ENCODE measurements around the gene ZEB1.

Gene ZEB1

GRCh38 chr10:31318854-31319601, at the start of gene ZEB1:
Gene ZEB1 (plus strand): TSS chr10:31319216. CDS start chr10:31319235, 19 bp downstream.
- peak; percentile 83 for DNase-seq (ENCODE audit: low read depth)
- H3K9ac ChIP-seq (ENCODE audit: low read length) = peak within 1 kb of the TSS; percentile 93
- H3K4me3 ChIP-seq (ENCODE audit: low read length) = peak within 1 kb of the TSS; percentile 90
- peaks cover 39% of the 10 kb centered on the region for H3K4me1 ChIP-seq (ENCODE audit: control insufficient read depth, insufficient read depth, low read length)
- no peaks in the 10 kb centered on the region for H3K9me3 ChIP-seq (ENCODE audit: control insufficient read depth, low read length)
- no peaks in the 10 kb centered on the region for H3K36me3 ChIP-seq (ENCODE audit: control insufficient read depth, insufficient read depth, low read length, severe bottlenecking)
- H3K27me3 ChIP-seq (replicated peaks; ENCODE audit: control insufficient read depth, insufficient read depth, low read length) = no peaks in the 10 kb centered on the region

GRCh38 chr10:31270954-31271353, 48.1 kb upstream of the ZEB1 start:
- Histone ChIP-seq H3K27me3 (replicated peaks; ENCODE audit: control insufficient read depth, insufficient read depth, low read length) (no peaks in the 10 kb centered on the region), H3K9ac (ENCODE audit: low read length) (no peak overlapping the region), H3K4me3 (ENCODE audit: low read length) (no peak overlapping the region), H3K36me3 (ENCODE audit: control insufficient read depth, insufficient read depth, low read length, severe bottlenecking) (no peaks in the 10 kb centered on the region), H3K4me1 (ENCODE audit: control insufficient read depth, insufficient read depth, low read length) (peaks cover 32% of the 10 kb centered on the region), H3K9me3 (ENCODE audit: control insufficient read depth, low read length) (peaks cover 11% of the 10 kb centered on the region)
- no peak for DNase-seq (ENCODE audit: low read depth)

GRCh38 chr10:31272841-31273240, 46.2 kb upstream of the ZEB1 start:
- Histone ChIP-seq H3K9ac (ENCODE audit: low read length) (peak overlapping the region; percentile 73), H3K4me1 (ENCODE audit: control insufficient read depth, insufficient read depth, low read length) (peaks cover 32% of the 10 kb centered on the region), H3K36me3 (ENCODE audit: control insufficient read depth, insufficient read depth, low read length, severe bottlenecking) (no peaks in the 10 kb centered on the region), H3K9me3 (ENCODE audit: control insufficient read depth, low read length) (peaks cover 11% of the 10 kb centered on the region), H3K4me3 (ENCODE audit: low read length) (no peak overlapping the region), H3K27me3 (replicated peaks; ENCODE audit: control insufficient read depth, insufficient read depth, low read length) (no peaks in the 10 kb centered on the region)
- DNase-seq (ENCODE audit: low read depth) = peak; percentile 5

GRCh38 chr10:31273789-31274188, 45.2 kb upstream of the ZEB1 start:
- Histone ChIP-seq H3K9ac (ENCODE audit: low read length) (no peak overlapping the region), H3K4me1 (ENCODE audit: control insufficient read depth, insufficient read depth, low read length) (peaks cover 27% of the 10 kb centered on the region), H3K36me3 (ENCODE audit: control insufficient read depth, insufficient read depth, low read length, severe bottlenecking) (no peaks in the 10 kb centered on the region), H3K27me3 (replicated peaks; ENCODE audit: control insufficient read depth, insufficient read depth, low read length) (no peaks in the 10 kb centered on the region), H3K4me3 (ENCODE audit: low read length) (no peak overlapping the region), H3K9me3 (ENCODE audit: control insufficient read depth, low read length) (peaks cover 11% of the 10 kb centered on the region)
- no peak for DNase-seq (ENCODE audit: low read depth)

GRCh38 chr10:31274310-31274709, 44.7 kb upstream of the ZEB1 start:
- no peak overlapping the region for H3K9ac ChIP-seq (ENCODE audit: low read length)
- H3K9me3 ChIP-seq (ENCODE audit: control insufficient read depth, low read length) = peaks cover 11% of the 10 kb centered on the region
- H3K27me3 ChIP-seq (replicated peaks; ENCODE audit: control insufficient read depth, insufficient read depth, low read length) = no peaks in the 10 kb centered on the region
- H3K4me3 ChIP-seq (ENCODE audit: low read length) = no peak overlapping the region
- no peaks in the 10 kb centered on the region for H3K36me3 ChIP-seq (ENCODE audit: control insufficient read depth, insufficient read depth, low read length, severe bottlenecking)
- peaks cover 23% of the 10 kb centered on the region for H3K4me1 ChIP-seq (ENCODE audit: control insufficient read depth, insufficient read depth, low read length)
- DNase-seq (ENCODE audit: low read depth) = peak; percentile 59

GRCh38 chr10:31278279-31278941, 40.6 kb upstream of the ZEB1 start:
- no peaks in the 10 kb centered on the region for H3K27me3 ChIP-seq (replicated peaks; ENCODE audit: control insufficient read depth, insufficient read depth, low read length)
- peaks cover 10% of the 10 kb centered on the region for H3K9me3 ChIP-seq (ENCODE audit: control insufficient read depth, low read length)
- DNase-seq (ENCODE audit: low read depth) = no peak
- H3K36me3 ChIP-seq (ENCODE audit: control insufficient read depth, insufficient read depth, low read length, severe bottlenecking) = no peaks in the 10 kb centered on the region
- H3K9ac ChIP-seq (ENCODE audit: low read length) = no peak overlapping the region
- H3K4me3 ChIP-seq (ENCODE audit: low read length) = no peak overlapping the region
- peaks cover 11% of the 10 kb centered on the region for H3K4me1 ChIP-seq (ENCODE audit: control insufficient read depth, insufficient read depth, low read length)

- peaks cover 4% of the 10 kb centered on the region for H3K4me1 ChIP-seq (ENCODE audit: control insufficient read depth, insufficient read depth, low read length)
- no peak for DNase-seq (ENCODE audit: low read depth)
- no peak overlapping the region for H3K4me3 ChIP-seq (ENCODE audit: low read length)
- no peak overlapping the region for H3K9ac ChIP-seq (ENCODE audit: low read length)
- no peaks in the 10 kb centered on the region for H3K27me3 ChIP-seq (replicated peaks; ENCODE audit: control insufficient read depth, insufficient read depth, low read length)
- H3K9me3 ChIP-seq (ENCODE audit: control insufficient read depth, low read length) = peaks cover 7% of the 10 kb centered on the region
- no peaks in the 10 kb centered on the region for H3K36me3 ChIP-seq (ENCODE audit: control insufficient read depth, insufficient read depth, low read length, severe bottlenecking)
Observed at GRCh38 chr10:31280972-31281371, 38.0 kb upstream of the ZEB1 start.

GRCh38 chr10:31288001-31288400, 31.0 kb upstream of the ZEB1 start:
- no peak for DNase-seq (ENCODE audit: low read depth)
- H3K36me3 ChIP-seq (ENCODE audit: control insufficient read depth, insufficient read depth, low read length, severe bottlenecking) = no peaks in the 10 kb centered on the region

GRCh38 chr10:31288962-31289361, 30.1 kb upstream of the ZEB1 start:
- Histone ChIP-seq H3K36me3 (ENCODE audit: control insufficient read depth, insufficient read depth, low read length, severe bottlenecking) (no peaks in the 10 kb centered on the region), H3K9me3 (ENCODE audit: control insufficient read depth, low read length) (no peaks in the 10 kb centered on the region), H3K27me3 (replicated peaks; ENCODE audit: control insufficient read depth, insufficient read depth, low read length) (no peaks in the 10 kb centered on the region), H3K4me1 (ENCODE audit: control insufficient read depth, insufficient read depth, low read length) (peaks cover 14% of the 10 kb centered on the region), H3K9ac (ENCODE audit: low read length) (no peak overlapping the region), H3K4me3 (ENCODE audit: low read length) (no peak overlapping the region)
- DNase-seq (ENCODE audit: low read depth) = no peak

More at GRCh38 chr10:31288001-31288400, 31.0 kb upstream of the ZEB1 start:
- no peak overlapping the region for H3K4me3 ChIP-seq (ENCODE audit: low read length)
- no peaks in the 10 kb centered on the region for H3K27me3 ChIP-seq (replicated peaks; ENCODE audit: control insufficient read depth, insufficient read depth, low read length)
- no peaks in the 10 kb centered on the region for H3K9me3 ChIP-seq (ENCODE audit: control insufficient read depth, low read length)
- H3K9ac ChIP-seq (ENCODE audit: low read length) = no peak overlapping the region
- peaks cover 14% of the 10 kb centered on the region for H3K4me1 ChIP-seq (ENCODE audit: control insufficient read depth, insufficient read depth, low read length)

- no peak overlapping the region for H3K9ac ChIP-seq (ENCODE audit: low read length)
- H3K27me3 ChIP-seq (replicated peaks; ENCODE audit: control insufficient read depth, insufficient read depth, low read length) = no peaks in the 10 kb centered on the region
- H3K9me3 ChIP-seq (ENCODE audit: control insufficient read depth, low read length) = no peaks in the 10 kb centered on the region
- no peaks in the 10 kb centered on the region for H3K36me3 ChIP-seq (ENCODE audit: control insufficient read depth, insufficient read depth, low read length, severe bottlenecking)
- DNase-seq (ENCODE audit: low read depth) = no peak
- peaks cover 14% of the 10 kb centered on the region for H3K4me1 ChIP-seq (ENCODE audit: control insufficient read depth, insufficient read depth, low read length)
- no peak overlapping the region for H3K4me3 ChIP-seq (ENCODE audit: low read length)
Observed at GRCh38 chr10:31290386-31290785, 28.6 kb upstream of the ZEB1 start.

- DNase-seq (ENCODE audit: low read depth) = no peak
- Histone ChIP-seq H3K9me3 (ENCODE audit: control insufficient read depth, low read length) (peaks cover 3% of the 10 kb centered on the region), H3K36me3 (ENCODE audit: control insufficient read depth, insufficient read depth, low read length, severe bottlenecking) (no peaks in the 10 kb centered on the region), H3K4me3 (ENCODE audit: low read length) (no peak overlapping the region), H3K9ac (ENCODE audit: low read length) (no peak overlapping the region), H3K4me1 (ENCODE audit: control insufficient read depth, insufficient read depth, low read length) (peaks cover 14% of the 10 kb centered on the region), H3K27me3 (replicated peaks; ENCODE audit: control insufficient read depth, insufficient read depth, low read length) (no peaks in the 10 kb centered on the region)
Observed at GRCh38 chr10:31291123-31291522, 27.9 kb upstream of the ZEB1 start.

Measured in adipocyte (in vitro differentiated cells).